K562 (cell line): ENCODE measurements around the gene SRMS. TPM values are rescaled to one million over a fixed set of nuclear protein-coding genes. Genes with fewer than 3 reads are reported as not detected.
A peak's percentile ranks its signal among the peaks of the same experiment; 100 is the strongest.

Experiments used
- ATAC-seq: fragments of 200-7000 bp; cut with Tn5 transposase; 3 replicates; pipeline ENCODE4 v1.9.1; 2020; ENCODE audit warnings: moderate library complexity
- BruUV-seq: library from RNA; stranded (reverse); fragments of 400-500 nt; replicated peaks from 2 replicates; lab custom pipeline; 2021; lab: Mats Ljungman, UMichigan
- CTCF ChIA-PET: fragments of 300-600 bp; formaldehyde crosslinking; extraction: SDS; loops from one replicate; lab custom pipeline; 2021; ENCODE audit warnings: low intra/inter-chr PET ratio; lab: Yijun Ruan, JAX
- POLR2A ChIA-PET: fragments of 300-600, 350-650 bp; sonication (Branson Sonifier 250); formaldehyde crosslinking; extraction: SDS; loops from one replicate; lab custom pipeline; 2021; ENCODE audit warnings: antibody characterized with exemption, inconsistent platforms; lab: Yijun Ruan, JAX
- DNase-seq, 4 experiments: peaks; one replicate each; pipeline versions ENCODE4 v3.0.0 to v3.0.0-alpha.2; 2011 to 2018; ENCODE audit warnings: low spot score in 3 of 4, mixed read lengths in 3 of 4; ENCODE audit errors: extremely low read depth in 1 of 4
- FAIRE-seq: peaks from 2 replicates; lab custom pipeline; 2011; peaks lifted over from hg19 to GRCh38; lab: Jason Lieb, UNC
- H2AFZ ChIP-seq: 2 replicates; pipeline ENCODE4 v1.6.0; 2011; ENCODE audit warnings: low read depth, low read length, control low read depth, inconsistent platforms
- H3K27ac ChIP-seq: fragments of 200-600 bp; 3 replicates; pipeline ENCODE4 v1.8.0; 2011; ENCODE audit warnings: low read depth, mild to moderate bottlenecking, control low read depth, inconsistent platforms, low read length, moderate library complexity, mixed read lengths; ENCODE audit errors: extremely low read depth
- H3K27me3 ChIP-seq, 2 experiments: fragments of 300-600 bp in 1 of 2; 2 replicates in 1 of 2; 3 replicates in 1 of 2; pipeline versions ENCODE4 v1.6.0 to v1.8.0; 2011; ENCODE audit warnings: inconsistent platforms in 2 of 2, low read length in 2 of 2, mild to moderate bottlenecking in 1 of 2, mixed read lengths in 1 of 2, moderate library complexity in 1 of 2; ENCODE audit not compliant: control insufficient read depth in 2 of 2, insufficient read depth in 2 of 2
- H3K36me3 ChIP-seq: fragments of 300-600 bp; 3 replicates; pipeline ENCODE4 v1.8.0; 2011; ENCODE audit warnings: mild to moderate bottlenecking, low read length, inconsistent platforms; ENCODE audit not compliant: control insufficient read depth, insufficient read depth
- H3K4me1 ChIP-seq, 2 experiments: fragments of 200-600 bp in 1 of 2; replicated peaks in 1 of 2; 2 replicates in 1 of 2; 3 replicates in 1 of 2; pipeline versions ENCODE4 v1.5.1 to v1.8.0; 2011; ENCODE audit warnings: inconsistent platforms in 2 of 2, low read length in 2 of 2, mild to moderate bottlenecking in 1 of 2, mixed read lengths in 1 of 2, moderate library complexity in 1 of 2; ENCODE audit not compliant: control insufficient read depth in 2 of 2, insufficient read depth in 2 of 2
- H3K4me2 ChIP-seq: 2 replicates; pipeline ENCODE4 v1.6.1; 2011; ENCODE audit warnings: low read length, control low read depth, inconsistent platforms, mixed read lengths; ENCODE audit not compliant: insufficient read depth
- H3K4me3 ChIP-seq: fragments of 200-600 bp; sonication (generic), shearing (Covaris generic); 2 replicates; pipeline ENCODE4 v1.5.1; 2016; ENCODE audit warnings: control low read depth, inconsistent platforms
- H3K79me2 ChIP-seq: fragments of 200-600 bp; 3 replicates; pipeline ENCODE4 v1.8.0; 2011; ENCODE audit warnings: low read length, inconsistent platforms; ENCODE audit not compliant: control insufficient read depth, insufficient read depth
- H3K9ac ChIP-seq, 2 experiments: 2 replicates each; pipeline versions ENCODE4 v1.6.0 to v1.6.1; 2011; ENCODE audit warnings: low read depth in 2 of 2, low read length in 2 of 2, control low read depth in 1 of 2, inconsistent platforms in 1 of 2, mild to moderate bottlenecking in 1 of 2, mixed read lengths in 1 of 2; ENCODE audit not compliant: insufficient read depth in 1 of 2
- H3K9me1 ChIP-seq: one replicate; pipeline ENCODE4 v1.6.0; 2011; ENCODE audit warnings: inconsistent platforms, mild to moderate bottlenecking, low read length, moderate library complexity; ENCODE audit not compliant: control insufficient read depth, insufficient read depth
- H3K9me3 ChIP-seq: replicated peaks from 2 replicates; pipeline ENCODE4 v1.5.1; 2011; ENCODE audit warnings: low read depth, low read length, inconsistent platforms; ENCODE audit not compliant: control insufficient read depth, insufficient read depth
- H4K20me1 ChIP-seq: replicated peaks from 2 replicates; pipeline ENCODE4 v1.6.1; 2011; ENCODE audit warnings: low read length, inconsistent platforms, mixed read lengths; ENCODE audit not compliant: control insufficient read depth, insufficient read depth
- ATF7 ChIP-seq: fragments of 450-650 bp; IDR thresholded peaks from 2 replicates; pipeline ENCODE4 v1.7.1; 2014; ENCODE audit warnings: mild to moderate bottlenecking, moderate library complexity
- DLX4 ChIP-seq: fragments of 250-450 bp; sonication (Bioruptor Pico); IDR thresholded peaks from 2 replicates; pipeline ENCODE4 v1.6.1; 2021; ENCODE audit warnings: mild to moderate bottlenecking
- MGA ChIP-seq: fragments of 450-650 bp; IDR thresholded peaks from 2 replicates; pipeline ENCODE4 v1.6.1; 2016; ENCODE audit warnings: mild to moderate bottlenecking, moderate library complexity
- MXI1 ChIP-seq: IDR thresholded peaks from 2 replicates; pipeline ENCODE4 v1.6.1; 2011; ENCODE audit warnings: low read depth, mild to moderate bottlenecking, improper control_type of control experiment, low read length
- MYC ChIP-seq, 2 experiments: fragments of 250-450 bp in 1 of 2; sonication (Bioruptor Pico) in 1 of 2; IDR thresholded peaks; 2 replicates each; pipeline versions ENCODE4 v1.5.1 to v1.6.1; 2012 to 2021; ENCODE audit warnings: low read depth in 2 of 2, borderline replicate concordance in 1 of 2, improper control_type of control experiment in 1 of 2, low read length in 1 of 2, mild to moderate bottlenecking in 1 of 2, moderate library complexity in 1 of 2
- NR2F6 ChIP-seq: fragments of 450-650 bp; formaldehyde crosslinking; IDR thresholded peaks from 2 replicates; pipeline ENCODE4 v1.4.0; 2020; ENCODE audit warnings: mild to moderate bottlenecking
- PURB ChIP-seq: sonication (generic); formaldehyde crosslinking; IDR thresholded peaks from 2 replicates; pipeline ENCODE4 v1.9.0; 2021; ENCODE audit warnings: low read depth, mild to moderate bottlenecking, missing genetic modification reagents
- RFX7 ChIP-seq: fragments of 250-450 bp; sonication (Bioruptor Pico); IDR thresholded peaks from 2 replicates; pipeline ENCODE4 v1.5.1; 2021; ENCODE audit warnings: mild to moderate bottlenecking
- ZNF311 ChIP-seq: fragments of 250-450 bp; sonication (Bioruptor Pico); IDR thresholded peaks from 2 replicates; pipeline ENCODE4 v1.4.0; 2020; ENCODE audit warnings: mild to moderate bottlenecking, moderate library complexity
- ZNF76 ChIP-seq: fragments of 250-450 bp; sonication (Bioruptor Pico); IDR thresholded peaks from 2 replicates; pipeline ENCODE4 v1.4.0; 2020; ENCODE audit warnings: mild to moderate bottlenecking, moderate library complexity, borderline replicate concordance
- WGBS: fragments of 100-300 bp; shearing (Covaris generic); methylation state at CpG from one replicate; pipeline ENCODE4 v1.1.6; 2016; ENCODE audit warnings: low coverage, mixed read lengths; ENCODE audit not compliant: insufficient coverage; ENCODE audit errors: missing lambda C conversion rate; 5-methylcytosine and 5-hydroxymethylcytosine counted together
- in situ Hi-C: fragments of 300-500 bp; cut with MboI; formaldehyde crosslinking; loops from 4 replicates; pipeline ENCODE4 v1.15.0; 2018; ENCODE audit warnings: inconsistent platforms, mixed read lengths
- intact Hi-C: fragments of 100-400 bp; cut with micrococcal nuclease; formaldehyde crosslinking; loops from 2 replicates; pipeline ENCODE4 v1.14.2; 2022
- polyA plus RNA-seq, 8 experiments: library from polyadenylated mRNA; depleted of rRNA in 4 of 8; stranded (reverse) in 5 of 8; unstranded in 3 of 8; fragments of >200 nt; fragmentation: Nextera tagmentation in 2 of 8; fragmentation: Illumina TruSeq in 1 of 8; extraction: Ambion mirVana in 2 of 8; extraction: Trizol in 1 of 8; gene quantifications; 2 replicates each; pipeline versions ENCODE4 v1.2.1 to v1.2.3, GENCODE V29; 2011 to 2014; ENCODE audit warnings: inconsistent platforms in 1 of 8, missing spikeins in 1 of 8
- total RNA-seq, 7 experiments: library from RNA; depleted of rRNA in 6 of 7; stranded (reverse); fragments of >200 nt in 6 of 7; fragmentation: Illumina TruSeq in 2 of 7; extraction: Trizol in 2 of 7; gene quantifications; 2 replicates each; pipeline versions ENCODE4 v1.2.1 to v1.2.3, GENCODE V29; 2011 to 2021; ENCODE audit warnings: low replicate concordance in 1 of 7

Gene SRMS
- total and polyA plus RNA-seq, 9 of the 15 experiments (the other 6 are each of a cell fraction or from before 2014, with no cell fraction given) = 0.07 TPM; not detected in 8

GRCh38 chr20:63579017-63579694 lies 31.6 kb upstream of the SRMS start:
- peak in 1 of 4 experiments; percentile 37 for DNase-seq
- Histone ChIP-seq H3K27me3 (no peaks in the 10 kb centered on the region), H2AFZ (peak overlapping the region; percentile 37; the same call in 1 of the 2 replicates), H3K9ac (no peak overlapping the region), H3K27ac (no peak overlapping the region), H3K4me2 (no peak overlapping the region), H3K9me3 (no peaks in the 10 kb centered on the region), H3K79me2 (no peaks in the 10 kb centered on the region), H3K9me1 (no peaks in the 10 kb centered on the region), H3K4me1 (peaks cover 8 to 39% of the 10 kb centered on the region in 2 experiments), H3K36me3 (no peaks in the 10 kb centered on the region), H3K4me3 (no peak overlapping the region), H4K20me1 (no peaks in the 10 kb centered on the region)
- in situ Hi-C loops = no loop called here
- ChIA-PET CTCF (no interaction called here), POLR2A (interaction anchor here (0.6 to 0.7 kb wide), 3 partner anchors 9 to 374 kb away, joined by 3 read pairs; no protein-coding TSS in a partner anchor)
- WGBS = 23% methylated on average over 19 of the region's 19 CpGs
- FAIRE-seq = no peak
- BruUV-seq = no TSS peak
- intact Hi-C loops = no loop called here
- ATAC-seq = peak; percentile 13; the same call in 1 of the 3 replicates
- TF ChIP-seq MYC (IDR thresholded peaks at IDR 0.05; ENCODE audit: low read depth, low read length) = no peak
- no peak for TF ChIP-seq MYC (CRISPR knock-in tag; IDR thresholded peaks at IDR 0.05; ENCODE audit: borderline replicate concordance, low read depth)
- peak; percentile 83 for TF ChIP-seq ATF7
- TF ChIP-seq NR2F6 (CRISPR knock-in tag) = no peak
- no peak for TF ChIP-seq RFX7
- no peak for TF ChIP-seq PURB (CRISPR knock-in tag)
- TF ChIP-seq ZNF76 (CRISPR knock-in tag) = no peak
- no peak for TF ChIP-seq MXI1
- TF ChIP-seq DLX4 (CRISPR knock-in tag) = no peak
- TF ChIP-seq MGA = no peak
- TF ChIP-seq ZNF311 (CRISPR knock-in tag) = no peak
